H1 (cell line): ENCODE data around the gene TM9SF2. TPM values are rescaled to one million over a fixed set of nuclear protein-coding genes. Genes with fewer than 3 reads are reported as not detected.

Experiments used
- ATF3 ChIP-seq: IDR thresholded peaks from 2 replicates; pipeline ENCODE4 v1.6.1; 2011; ENCODE audit warnings: low read depth, mild to moderate bottlenecking, low read length; ENCODE audit not compliant: insufficient read depth
- BACH1 ChIP-seq: IDR thresholded peaks from 2 replicates; pipeline ENCODE4 v1.6.1; 2012; ENCODE audit warnings: low read length, improper control_type of control experiment
- BCL11A ChIP-seq, 2 experiments: IDR thresholded peaks; one replicate each; pipeline ENCODE4 v1.6.1; 2011; ENCODE audit warnings: low read depth in 2 of 2, low read length in 2 of 2, mild to moderate bottlenecking in 2 of 2
- CBX8 ChIP-seq: fragments of 300-800, 300-1000 bp; sonication (generic); IDR thresholded peaks from 2 replicates; pipeline ENCODE4 v1.7.1; 2016; ENCODE audit warnings: low read depth, low read length, borderline replicate concordance
- CHD2 ChIP-seq: IDR thresholded peaks from 2 replicates; pipeline ENCODE4 v1.6.1; 2012; ENCODE audit warnings: low read length, improper control_type of control experiment
- GABPA ChIP-seq: IDR thresholded peaks from 2 replicates; pipeline ENCODE4 v1.6.1; 2011; ENCODE audit warnings: mild to moderate bottlenecking, low read length, moderate library complexity, borderline replicate concordance; ENCODE audit not compliant: insufficient read depth
- JUN ChIP-seq: IDR thresholded peaks from 2 replicates; pipeline ENCODE4 v1.6.1; 2011; ENCODE audit warnings: low read depth, mild to moderate bottlenecking, improper control_type of control experiment, low read length
- KDM1A ChIP-seq: fragments of 200-600, 300-600 bp; sonication (generic); IDR thresholded peaks from 2 replicates; pipeline ENCODE4 v1.7.1; 2016; ENCODE audit warnings: mild to moderate bottlenecking, low read length, borderline replicate concordance
- KDM5A ChIP-seq: fragments of 200-600 bp; IDR thresholded peaks from 2 replicates; pipeline ENCODE4 v1.7.1; 2012; ENCODE audit warnings: mild to moderate bottlenecking, low read length, inconsistent platforms, mixed read lengths
- NANOG ChIP-seq: IDR thresholded peaks from 2 replicates; pipeline ENCODE4 v1.6.1; 2011; ENCODE audit warnings: low read length, low read depth, mild to moderate bottlenecking, inconsistent platforms; ENCODE audit not compliant: insufficient read depth, poor library complexity, severe bottlenecking
- PHF8 ChIP-seq: fragments of 200-600 bp; sonication (generic); conservative IDR thresholded peaks from 2 replicates; pipeline ENCODE4 v1.7.1; 2012; ENCODE audit warnings: low read depth, mild to moderate bottlenecking, inconsistent platforms, low read length, moderate library complexity
- POLR2A ChIP-seq, 2 experiments: IDR thresholded peaks; 1 replicate in 1 of 2; 2 replicates in 1 of 2; pipeline ENCODE4 v1.6.1; 2011; ENCODE audit warnings: low read depth in 2 of 2, low read length in 2 of 2, mild to moderate bottlenecking in 2 of 2; ENCODE audit errors: control extremely low read depth in 1 of 2
- POLR2AphosphoS5 ChIP-seq: IDR thresholded peaks from 2 replicates; pipeline ENCODE4 v1.6.1; 2011; ENCODE audit warnings: low read depth, low read length
- RAD21 ChIP-seq, 2 experiments: IDR thresholded peaks in 1 of 2; conservative IDR thresholded peaks in 1 of 2; 2 replicates each; pipeline ENCODE4 v1.6.1; 2011; ENCODE audit warnings: low read depth in 2 of 2, low read length in 2 of 2, improper control_type of control experiment in 1 of 2, inconsistent platforms in 1 of 2, mild to moderate bottlenecking in 1 of 2, moderate library complexity in 1 of 2
- RFX5 ChIP-seq: IDR thresholded peaks from 2 replicates; pipeline ENCODE4 v1.6.1; 2011; ENCODE audit warnings: low read depth, low read length, improper control_type of control experiment, borderline replicate concordance
- SIN3A ChIP-seq, 2 experiments: IDR thresholded peaks in 1 of 2; conservative IDR thresholded peaks in 1 of 2; 2 replicates each; pipeline ENCODE4 v1.6.1; 2011 to 2012; ENCODE audit warnings: low read length in 2 of 2, improper control_type of control experiment in 1 of 2, low read depth in 1 of 2, mild to moderate bottlenecking in 1 of 2
- SIRT6 ChIP-seq: IDR thresholded peaks from one replicate; pipeline ENCODE4 v1.7.1; 2012; ENCODE audit warnings: low read length, inconsistent platforms
- SIX5 ChIP-seq: IDR thresholded peaks from 2 replicates; pipeline ENCODE4 v1.6.1; 2011; ENCODE audit warnings: mild to moderate bottlenecking, low read depth, low read length
- SP1 ChIP-seq: IDR thresholded peaks from 2 replicates; pipeline ENCODE4 v1.6.1; 2011; ENCODE audit warnings: low read depth, low read length
- SRF ChIP-seq: IDR thresholded peaks from 2 replicates; pipeline ENCODE4 v1.6.1; 2011; ENCODE audit warnings: mild to moderate bottlenecking, low read depth, low read length, moderate library complexity
- TEAD4 ChIP-seq: IDR thresholded peaks from 2 replicates; pipeline ENCODE4 v1.6.1; 2012; ENCODE audit warnings: low read depth, low read length, inconsistent platforms, mixed read lengths
- YY1 ChIP-seq: IDR thresholded peaks from 2 replicates; pipeline ENCODE4 v1.6.1; 2011; ENCODE audit warnings: low read depth, mild to moderate bottlenecking, low read length
- polyA plus RNA-seq, 7 experiments: library from polyadenylated mRNA; depleted of rRNA in 3 of 7; stranded (reverse) in 5 of 7; unstranded in 2 of 7; fragments of >200 nt in 5 of 7; fragments of 200-250 nt in 2 of 7; gene quantifications; 1 replicate in 5 of 7; 2 replicates in 1 of 7; 4 replicates in 1 of 7; pipeline versions ENCODE4 v1.2.1 to v1.2.3, GENCODE V29; 2011 to 2013; ENCODE audit warnings: missing spikeins in 2 of 7, mixed read lengths in 2 of 7
- total RNA-seq: library from RNA; stranded (reverse); fragmentation: NEBNext Ultra II Directional; extraction: Animal tissue kit (Norgen Biotek cat#: 25700); gene quantifications from 2 replicates; pipeline ENCODE4 v1.2.1, GENCODE V29; 2021

The TM9SF2 gene
- total and polyA plus RNA-seq, 2 of the 8 experiments (the other 6 are each of a cell fraction or from before 2014, with no cell fraction given), result 68.0 to 101 TPM

- TF ChIP-seq SIN3A (conservative IDR thresholded peaks at IDR 0.05 in 1 of 2, IDR thresholded peaks at IDR 0.05 in 1 of 2; ENCODE audit: low read depth in 1 of 2, low read length in 2 of 2), result peak in 1 of 2 experiments; percentile 83; a peak in 2 of 4 replicates
- no peak for TF ChIP-seq RAD21 (IDR thresholded peaks at IDR 0.05 in 1 of 2, conservative IDR thresholded peaks at IDR 0.05 in 1 of 2; ENCODE audit: low read depth in 2 of 2, low read length in 2 of 2)
- TF ChIP-seq CHD2, result no peak
- TF ChIP-seq YY1, result peak; percentile 92
- no peak for TF ChIP-seq TEAD4
- TF ChIP-seq GABPA, result peak; percentile 99
- 0 out of 2 replicates have a peak, but pooled peaks have one; percentile 49 for TF ChIP-seq JUN
- peak; percentile 31; the same call in 1 of the 2 replicates for TF ChIP-seq POLR2AphosphoS5
- TF ChIP-seq RFX5, result peak; percentile 33; the same call in 1 of the 2 replicates
- TF ChIP-seq ATF3, result no peak
- no peak for TF ChIP-seq KDM5A
- TF ChIP-seq KDM1A, result no peak; the same call in 1 of the 2 replicates
- no peak for TF ChIP-seq NANOG
- TF ChIP-seq BACH1, result no peak; the same call in 1 of the 2 replicates
- no peak for TF ChIP-seq SIRT6
- TF ChIP-seq SRF, result peak; percentile 39; the same call in 1 of the 2 replicates
- no peak for TF ChIP-seq CBX8
- peak; percentile 31; the same call in 1 of the 2 replicates for TF ChIP-seq PHF8
- 0 out of 2 replicates have a peak, but pooled peaks have one; percentile 5 for TF ChIP-seq SIX5
- TF ChIP-seq SP1, result peak; percentile 96
- TF ChIP-seq POLR2A (IDR thresholded peaks at IDR 0.05; ENCODE audit: control extremely low read depth in 1 of 2, low read depth in 2 of 2, low read length in 2 of 2), result peak in 1 of 2 experiments; percentile 71; a peak in 2 of 3 replicates
- TF ChIP-seq BCL11A (IDR thresholded peaks at IDR 0.05; ENCODE audit: low read depth in 2 of 2, low read length in 2 of 2), result no peak
These were observed 2.8 kb upstream of the TM9SF2 start (continued) for GRCh38 chr13:99498171-99499161.
